Measurements from ENCODE around the gene NFKBIE. TPM values are rescaled to one million over a fixed set of nuclear protein-coding genes. Genes with fewer than 3 reads are reported as not detected.

NFKBIE gene
- total RNA-seq, 1 experiment from 2014 or later, result 17.6 TPM

- no peaks in the 10 kb centered on the region for H3K9me3 ChIP-seq (replicated peaks)
- DNase-seq (ENCODE audit: low read depth in 1 of 2, low spot score in 2 of 2), result no peak
- H3K36me3 ChIP-seq, result peaks cover 81% of the 10 kb centered on the region
- no peak overlapping the region for H3K27ac ChIP-seq
- no peaks in the 10 kb centered on the region; the same call in 1 of the 2 replicates for H3K27me3 ChIP-seq (replicated peaks)
- H3K4me1 ChIP-seq (replicated peaks), result no peaks in the 10 kb centered on the region
- H3K4me3 ChIP-seq, result no peak overlapping the region
These were observed 38.5 kb upstream of the NFKBIE start for GRCh38 chr6:44303842-44304241.

- Histone ChIP-seq H3K4me3 (no peak overlapping the region), H3K27me3 (replicated peaks) (peaks cover 10% of the 10 kb centered on the region), H3K4me1 (replicated peaks) (peaks cover 2% of the 10 kb centered on the region), H3K36me3 (peaks cover 76% of the 10 kb centered on the region), H3K9me3 (replicated peaks) (no peaks in the 10 kb centered on the region), H3K27ac (no peak overlapping the region)
- no peak for DNase-seq (ENCODE audit: low read depth in 1 of 2, low spot score in 2 of 2)
These were observed 37.5 kb upstream of the NFKBIE start for GRCh38 chr6:44302856-44303255.

GRCh38 chr6:44301782-44302564, 36.6 kb upstream of the NFKBIE start:
- Histone ChIP-seq H3K27me3 (replicated peaks) (peaks cover 19% of the 10 kb centered on the region), H3K27ac (no peak overlapping the region), H3K36me3 (peaks cover 70% of the 10 kb centered on the region), H3K9me3 (replicated peaks) (no peaks in the 10 kb centered on the region), H3K4me1 (replicated peaks) (peaks cover 10% of the 10 kb centered on the region), H3K4me3 (no peak overlapping the region)
- no peak for DNase-seq (ENCODE audit: low read depth in 1 of 2, low spot score in 2 of 2)

- no peak for DNase-seq (ENCODE audit: low read depth in 1 of 2, low spot score in 2 of 2)
- Histone ChIP-seq H3K4me3 (no peak overlapping the region), H3K36me3 (peaks cover 61% of the 10 kb centered on the region), H3K27ac (no peak overlapping the region), H3K4me1 (replicated peaks) (peaks cover 10% of the 10 kb centered on the region), H3K9me3 (replicated peaks) (no peaks in the 10 kb centered on the region), H3K27me3 (replicated peaks) (peaks cover 27% of the 10 kb centered on the region)
These were observed 35.8 kb upstream of the NFKBIE start for GRCh38 chr6:44301106-44301505.

- Histone ChIP-seq H3K9me3 (replicated peaks) (no peaks in the 10 kb centered on the region), H3K27me3 (replicated peaks) (peaks cover 34% of the 10 kb centered on the region), H3K27ac (no peak overlapping the region), H3K4me3 (no peak overlapping the region), H3K36me3 (peaks cover 54% of the 10 kb centered on the region), H3K4me1 (replicated peaks) (peaks cover 10% of the 10 kb centered on the region)
- no peak for DNase-seq (ENCODE audit: low read depth in 1 of 2, low spot score in 2 of 2)
These were observed 35.0 kb upstream of the NFKBIE start for GRCh38 chr6:44300292-44300823.

- H3K27ac ChIP-seq, result no peak overlapping the region
- DNase-seq (ENCODE audit: low read depth in 1 of 2, low spot score in 2 of 2), result no peak
- no peaks in the 10 kb centered on the region for H3K9me3 ChIP-seq (replicated peaks)
- peaks cover 39% of the 10 kb centered on the region for H3K27me3 ChIP-seq (replicated peaks)
- peaks cover 10% of the 10 kb centered on the region for H3K4me1 ChIP-seq (replicated peaks)
- no peak overlapping the region for H3K4me3 ChIP-seq
- peaks cover 39% of the 10 kb centered on the region for H3K36me3 ChIP-seq
These were observed 33.5 kb upstream of the NFKBIE start for GRCh38 chr6:44298864-44299263.

GRCh38 chr6:44298055-44298803, 32.9 kb upstream of the NFKBIE start:
- DNase-seq (ENCODE audit: low read depth in 1 of 2, low spot score in 2 of 2), result no peak
- Histone ChIP-seq H3K4me3 (no peak overlapping the region), H3K27me3 (replicated peaks) (peaks cover 39% of the 10 kb centered on the region), H3K27ac (no peak overlapping the region), H3K9me3 (replicated peaks) (no peaks in the 10 kb centered on the region), H3K36me3 (peaks cover 33% of the 10 kb centered on the region), H3K4me1 (replicated peaks) (peaks cover 10% of the 10 kb centered on the region)

GRCh38 chr6:44297063-44298038, 32.0 kb upstream of the NFKBIE start:
- H3K4me3 ChIP-seq, result no peak overlapping the region
- no peak for DNase-seq (ENCODE audit: low read depth in 1 of 2, low spot score in 2 of 2)
- H3K27me3 ChIP-seq (replicated peaks), result peaks cover 46% of the 10 kb centered on the region
- H3K27ac ChIP-seq, result no peak overlapping the region
- peaks cover 24% of the 10 kb centered on the region for H3K36me3 ChIP-seq
- H3K9me3 ChIP-seq (replicated peaks), result no peaks in the 10 kb centered on the region
- peaks cover 10% of the 10 kb centered on the region for H3K4me1 ChIP-seq (replicated peaks)

GRCh38 chr6:44294832-44295791, 29.8 kb upstream of the NFKBIE start:
- Histone ChIP-seq H3K27me3 (replicated peaks) (peaks cover 68% of the 10 kb centered on the region), H3K4me3 (no peak overlapping the region), H3K27ac (no peak overlapping the region), H3K36me3 (peaks cover 2% of the 10 kb centered on the region), H3K9me3 (replicated peaks) (no peaks in the 10 kb centered on the region), H3K4me1 (replicated peaks) (peaks cover 10% of the 10 kb centered on the region)
- DNase-seq (ENCODE audit: low read depth in 1 of 2, low spot score in 2 of 2), result no peak

- Histone ChIP-seq H3K27ac (no peak overlapping the region), H3K36me3 (no peaks in the 10 kb centered on the region), H3K9me3 (replicated peaks) (no peaks in the 10 kb centered on the region), H3K27me3 (replicated peaks) (peaks cover 76% of the 10 kb centered on the region), H3K4me1 (replicated peaks) (peaks cover 8% of the 10 kb centered on the region), H3K4me3 (no peak overlapping the region)
- no peak for DNase-seq (ENCODE audit: low read depth in 1 of 2, low spot score in 2 of 2)
These were observed 27.5 kb upstream of the NFKBIE start for GRCh38 chr6:44292661-44293365.

GRCh38 chr6:44291841-44292240, 26.5 kb upstream of the NFKBIE start:
- DNase-seq (ENCODE audit: low read depth in 1 of 2, low spot score in 2 of 2), result no peak
- H3K9me3 ChIP-seq (replicated peaks), result no peaks in the 10 kb centered on the region
- H3K4me3 ChIP-seq, result no peak overlapping the region
- no peaks in the 10 kb centered on the region for H3K4me1 ChIP-seq (replicated peaks)
- H3K27ac ChIP-seq, result no peak overlapping the region
- H3K36me3 ChIP-seq, result no peaks in the 10 kb centered on the region
- peaks cover 66% of the 10 kb centered on the region for H3K27me3 ChIP-seq (replicated peaks)

GRCh38 chr6:44289726-44290260, 24.4 kb upstream of the NFKBIE start:
- H3K27me3 ChIP-seq (replicated peaks), result peaks cover 48% of the 10 kb centered on the region
- no peaks in the 10 kb centered on the region for H3K4me1 ChIP-seq (replicated peaks)
- H3K27ac ChIP-seq, result no peak overlapping the region
- DNase-seq (ENCODE audit: low read depth in 1 of 2, low spot score in 2 of 2), result no peak
- no peaks in the 10 kb centered on the region for H3K9me3 ChIP-seq (replicated peaks)
- no peaks in the 10 kb centered on the region for H3K36me3 ChIP-seq
- no peak overlapping the region for H3K4me3 ChIP-seq
